ENCODE measurements around the gene RNF144B.

DNA sequence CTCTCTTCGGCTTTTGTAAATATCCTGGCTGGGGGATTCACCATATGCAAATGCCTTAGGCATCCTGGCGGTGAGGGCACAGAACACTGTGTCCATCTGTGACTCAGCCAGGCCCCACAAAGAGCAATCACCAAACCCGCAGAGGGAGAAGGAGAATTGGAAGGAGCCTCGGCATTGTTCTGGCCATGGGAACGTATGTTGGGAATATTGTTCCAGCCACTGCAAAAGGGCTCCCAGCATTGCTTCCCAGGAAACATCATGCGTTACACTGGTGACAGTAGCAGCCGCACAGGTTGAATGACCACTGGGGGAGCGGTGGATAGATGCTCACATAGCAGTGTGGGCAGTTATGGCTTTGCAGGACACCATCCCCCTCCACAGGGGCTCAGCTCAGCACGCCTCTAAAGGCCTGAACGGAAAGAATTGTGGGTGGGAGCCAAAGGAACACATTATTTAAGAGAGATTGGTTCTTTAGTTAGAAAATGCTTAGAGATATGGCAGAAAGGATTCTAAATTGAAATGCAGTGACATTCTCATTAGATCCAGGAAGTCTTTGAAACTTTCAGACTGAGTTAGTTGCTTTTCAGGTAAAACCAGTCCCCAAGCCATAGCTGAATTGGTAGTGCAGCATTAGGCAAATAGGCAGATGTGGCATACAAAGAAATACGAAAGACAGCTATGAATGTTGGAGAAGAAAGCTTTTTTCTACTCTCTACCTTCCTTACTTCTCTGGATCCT, 104.3 kb downstream of the RNF144B start:
- TF ChIP-seq POLR2A (IDR thresholded peaks at IDR 0.05; ENCODE audit: low read depth, low read length) (no peak), POLR2AphosphoS5 (IDR thresholded peaks at IDR 0.05; ENCODE audit: low read depth, low read length) (no peak), TAF1 (IDR thresholded peaks at IDR 0.05; ENCODE audit: low read depth, low read length) (no peak), SPI1 (IDR thresholded peaks at IDR 0.05; ENCODE audit: low read depth, low read length) (no peak), PAX5 (IDR thresholded peaks at IDR 0.05; ENCODE audit: insufficient read depth, low read length, severe bottlenecking) (no peak)

Measured in GM12891 (cell line).